Measurements from ENCODE around the gene PPIG. TPM values are rescaled to one million over a fixed set of nuclear protein-coding genes. Genes with fewer than 3 reads are reported as not detected.

Gene PPIG
- total and polyA plus RNA-seq, 2 donors (not counting 3 experiments of a cell fraction or from before 2014, with no cell fraction given): 13.4 to 44.9 TPM

GRCh38 chr2:169659320-169659719, 75.2 kb downstream of the PPIG start:
- ChIA-PET CTCF (no interaction called here), POLR2A (no interaction called here)
- BruUV-seq (replicated peaks): no TSS peak
- H3K4me1 ChIP-seq (ENCODE audit: control insufficient read depth, extremely low read depth, insufficient read depth, low read length): no peaks in the 10 kb centered on the region
- H3K4me2 ChIP-seq (ENCODE audit: insufficient read depth, low read length): no peak overlapping the region
- H3K9ac ChIP-seq (replicated peaks; ENCODE audit: extremely low read depth, insufficient read depth, low read length): no peak overlapping the region
- H3K36me3 ChIP-seq (ENCODE audit: control insufficient read depth in 2 of 2, extremely low read depth in 1 of 2, insufficient read depth in 2 of 2, low read length in 2 of 2): no peaks in the 10 kb centered on the region
- H3K27me3 ChIP-seq (ENCODE audit: control insufficient read depth in 2 of 2, insufficient read depth in 2 of 2, low read length in 2 of 2): peaks cover 3 to 6% of the 10 kb centered on the region in 2 experiments
- TF ChIP-seq, protein P1, sequence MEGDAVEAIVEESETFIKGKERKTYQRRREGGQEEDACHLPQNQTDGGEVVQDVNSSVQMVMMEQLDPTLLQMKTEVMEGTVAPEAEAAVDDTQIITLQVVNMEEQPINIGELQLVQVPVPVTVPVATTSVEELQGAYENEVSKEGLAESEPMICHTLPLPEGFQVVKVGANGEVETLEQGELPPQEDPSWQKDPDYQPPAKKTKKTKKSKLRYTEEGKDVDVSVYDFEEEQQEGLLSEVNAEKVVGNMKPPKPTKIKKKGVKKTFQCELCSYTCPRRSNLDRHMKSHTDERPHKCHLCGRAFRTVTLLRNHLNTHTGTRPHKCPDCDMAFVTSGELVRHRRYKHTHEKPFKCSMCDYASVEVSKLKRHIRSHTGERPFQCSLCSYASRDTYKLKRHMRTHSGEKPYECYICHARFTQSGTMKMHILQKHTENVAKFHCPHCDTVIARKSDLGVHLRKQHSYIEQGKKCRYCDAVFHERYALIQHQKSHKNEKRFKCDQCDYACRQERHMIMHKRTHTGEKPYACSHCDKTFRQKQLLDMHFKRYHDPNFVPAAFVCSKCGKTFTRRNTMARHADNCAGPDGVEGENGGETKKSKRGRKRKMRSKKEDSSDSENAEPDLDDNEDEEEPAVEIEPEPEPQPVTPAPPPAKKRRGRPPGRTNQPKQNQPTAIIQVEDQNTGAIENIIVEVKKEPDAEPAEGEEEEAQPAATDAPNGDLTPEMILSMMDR (IDR thresholded peaks at IDR 0.05; ENCODE audit: extremely low read depth in 1 of 2, insufficient read depth in 1 of 2, low read depth in 1 of 2, low read length in 2 of 2): no peak
- no peak for TF ChIP-seq POLR2A (IDR thresholded peaks at IDR 0.05; ENCODE audit: low read depth, low read length)
- no peak for TF ChIP-seq MAX (IDR thresholded peaks at IDR 0.05; ENCODE audit: insufficient read depth, insufficient read length)
- no peak for TF ChIP-seq POLR2AphosphoS5 (IDR thresholded peaks at IDR 0.05; ENCODE audit: insufficient read depth, low read depth, low read length)
- TF ChIP-seq MYC (IDR thresholded peaks at IDR 0.05; ENCODE audit: low read depth, low read length): no peak
- TF ChIP-seq FOS (IDR thresholded peaks at IDR 0.05; ENCODE audit: borderline replicate concordance, insufficient read depth, low read length): no peak
- no peak for TF ChIP-seq JUN (IDR thresholded peaks at IDR 0.05; ENCODE audit: borderline replicate concordance, insufficient read depth, insufficient read length, low read depth)
- no peak for TF ChIP-seq EZH2 (IDR thresholded peaks at IDR 0.05; ENCODE audit: borderline replicate concordance, low read depth, low read length, severe bottlenecking)
- TF ChIP-seq GATA2 (IDR thresholded peaks at IDR 0.05; ENCODE audit: insufficient read depth, insufficient read length, low read depth, low read length): no peak
- H3K79me2 ChIP-seq (ENCODE audit: control insufficient read depth, insufficient read depth, low read length): no peaks in the 10 kb centered on the region
- H4K20me1 ChIP-seq (replicated peaks; ENCODE audit: control insufficient read depth, extremely low read depth, insufficient read depth, low read length): no peaks in the 10 kb centered on the region
- H3K9me3 ChIP-seq (replicated peaks; ENCODE audit: control insufficient read depth, insufficient read depth, low read length): no peaks in the 10 kb centered on the region
- dilution Hi-C loops (cut with MboI; ENCODE audit: extremely low pct_ligation_motif_present, low sequenced_read_pairs): no loop called here
- H3K27ac ChIP-seq (ENCODE audit: insufficient read depth, low read depth, low read length): no peak overlapping the region
- H3K4me3 ChIP-seq (replicated peaks in 1 of 3; ENCODE audit: insufficient read depth in 1 of 3, low read depth in 1 of 3, low read length in 3 of 3): no peak overlapping the region
- no peaks in the 10 kb centered on the region for H3K9me1 ChIP-seq (replicated peaks; ENCODE audit: control insufficient read depth, extremely low read depth, insufficient read depth, low read length)
- intact Hi-C loops (cut with micrococcal nuclease): no loop called here
- FAIRE-seq (no peak), DNase-seq (ENCODE audit: low read depth, low spot score) (no peak)
- no peak overlapping the region for H2AFZ ChIP-seq (ENCODE audit: low read depth, low read length)
